ENCODE results near the gene NPIPA1. TPM values are rescaled to one million over a fixed set of nuclear protein-coding genes. Genes with fewer than 3 reads are reported as not detected.
"Not testable (repeated sequence)": the region's sequence is repeated elsewhere in the genome, so short reads cannot be mapped to it uniquely, and the experiment has no call there.

Gene NPIPA1
- total RNA-seq, 1 donor from 2014 or later, result 26.9 TPM

- DNase-seq (ENCODE audit: low read depth), result no peak
- TF ChIP-seq CTCF (conservative IDR thresholded peaks at IDR 0.05; ENCODE audit: low read depth, low read length), result no peak
- H3K4me3 ChIP-seq (ENCODE audit: low read depth, low read length), result no peak overlapping the region
Measured at GRCh38 chr16:14958323-14958600, 21.0 kb downstream of the NPIPA1 start.

GRCh38 chr16:14958970-14959369 is 21.7 kb downstream of the NPIPA1 start:
- TF ChIP-seq CTCF (conservative IDR thresholded peaks at IDR 0.05; ENCODE audit: low read depth, low read length), result no peak
- DNase-seq (ENCODE audit: low read depth), result no peak

GRCh38 chr16:14961405-14962186 is 24.4 kb downstream of the NPIPA1 start:
- no peak for DNase-seq (ENCODE audit: low read depth)
- no peak overlapping the region for H3K4me3 ChIP-seq (ENCODE audit: low read depth, low read length)
- no peak for TF ChIP-seq CTCF (conservative IDR thresholded peaks at IDR 0.05; ENCODE audit: low read depth, low read length)

More at GRCh38 chr16:14958970-14959369, 21.7 kb downstream of the NPIPA1 start:
- no peak overlapping the region for H3K4me3 ChIP-seq (ENCODE audit: low read depth, low read length)

- no peak for DNase-seq (ENCODE audit: low read depth)
- no peak overlapping the region for H3K4me3 ChIP-seq (ENCODE audit: low read depth, low read length)
- TF ChIP-seq CTCF (conservative IDR thresholded peaks at IDR 0.05; ENCODE audit: low read depth, low read length), result no peak
Measured at GRCh38 chr16:14963281-14964173, 26.3 kb downstream of the NPIPA1 start.

- no peak for DNase-seq (ENCODE audit: low read depth)
- no peak overlapping the region for H3K4me3 ChIP-seq (ENCODE audit: low read depth, low read length)
- no peak for TF ChIP-seq CTCF (conservative IDR thresholded peaks at IDR 0.05; ENCODE audit: low read depth, low read length)
Measured at GRCh38 chr16:14965328-14965727, 28.1 kb downstream of the NPIPA1 start.

GRCh38 chr16:14969795-14970194 is 32.6 kb downstream of the NPIPA1 start:
- H3K4me3 ChIP-seq (ENCODE audit: low read depth, low read length); DNase-seq (ENCODE audit: low read depth): not testable (repeated sequence)

GRCh38 chr16:14971621-14972228 is 34.5 kb downstream of the NPIPA1 start:
- H3K4me3 ChIP-seq (ENCODE audit: low read depth, low read length); DNase-seq (ENCODE audit: low read depth): not testable (repeated sequence)

- peak overlapping the region; percentile 80 for H3K4me3 ChIP-seq (ENCODE audit: low read depth, low read length)
- DNase-seq (ENCODE audit: low read depth), result not testable (repeated sequence)
Measured at GRCh38 chr16:14973785-14974322, 36.6 kb downstream of the NPIPA1 start.

GRCh38 chr16:14974331-14974655 is 37.0 kb downstream of the NPIPA1 start:
- not testable (repeated sequence) for DNase-seq (ENCODE audit: low read depth)
- peak overlapping the region; percentile 80 for H3K4me3 ChIP-seq (ENCODE audit: low read depth, low read length)

GRCh38 chr16:14974656-14975417 is 37.6 kb downstream of the NPIPA1 start, which contains the start of gene PDXDC1:
Gene PDXDC1, plus strand, starts transcription at chr16:14975026. Its CDS starts 174 bp downstream, at chr16:14975200.
- peak within 1 kb of the TSS; percentile 80 for H3K4me3 ChIP-seq (ENCODE audit: low read depth, low read length)
- peak; percentile 32 for DNase-seq (ENCODE audit: low read depth)
